Amygdala (tissue), 56 donors: ENCODE measurements around the gene CTCFL.
"Not testable (repeated sequence)": the region's sequence is repeated elsewhere in the genome, so short reads cannot be mapped to it uniquely, and the experiment has no call there.

Source experiments
- DNase-seq, 56 donors: peaks; one replicate each; lab custom pipeline; 2025; lab: John Stamatoyannopoulos, UW

CTCFL gene

GRCh38 chr20:57511709-57512108 is 13.2 kb downstream of the CTCFL start:
- DNase-seq = not testable (repeated sequence)

DNA sequence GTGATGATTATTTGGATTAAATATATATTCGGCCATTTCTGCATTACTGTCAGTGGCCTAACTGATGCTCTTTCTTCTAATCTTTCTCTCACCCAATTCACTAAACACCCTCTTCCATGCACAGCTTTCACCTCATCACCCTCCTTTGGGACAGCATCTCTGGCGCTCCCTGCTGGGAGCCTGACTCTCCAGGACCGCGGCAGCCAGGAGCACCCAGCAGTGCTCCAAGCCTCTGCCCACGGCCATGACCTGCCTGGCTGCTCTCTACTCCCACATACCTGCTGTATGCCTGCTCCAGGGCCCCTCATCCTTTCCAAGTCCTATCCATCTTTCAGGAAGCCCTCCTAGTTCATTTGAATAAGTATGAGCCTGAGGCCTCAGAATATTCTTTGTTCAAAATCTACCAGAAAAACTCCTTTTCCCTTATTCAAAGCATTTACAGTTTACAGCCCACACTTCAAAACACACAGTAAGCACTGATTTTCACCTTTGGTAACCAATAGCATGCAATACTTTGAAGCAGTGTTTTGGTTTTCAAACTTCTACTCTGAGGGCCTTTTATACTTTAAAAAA is 15.2 kb downstream of the CTCFL start:
- no peak for DNase-seq

GRCh38 chr20:57508831-57509230 is 16.1 kb downstream of the CTCFL start:
- DNase-seq = no peak

GRCh38 chr20:57508381-57508780 is 16.6 kb downstream of the CTCFL start:
- DNase-seq = no peak

DNA sequence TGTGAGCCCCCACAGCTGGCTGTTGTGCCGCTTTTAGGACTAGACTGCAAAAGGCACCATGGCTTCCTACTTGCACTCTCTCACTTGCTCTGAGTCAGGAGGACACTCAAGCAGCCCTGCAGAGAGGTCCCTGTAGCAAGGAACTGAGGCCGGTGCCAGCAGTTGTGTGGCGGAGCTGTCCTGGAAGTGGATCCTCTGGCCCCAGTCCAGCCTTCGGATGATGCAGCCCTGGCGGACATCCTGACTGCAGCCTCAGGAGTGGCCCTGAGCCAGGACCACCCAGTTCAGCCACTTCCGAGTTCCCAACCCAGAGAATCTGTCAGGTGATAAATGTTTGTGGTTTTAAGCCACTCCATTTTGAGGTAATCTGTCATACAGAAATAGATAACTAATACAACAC is 17.5 kb downstream of the CTCFL start:
- DNase-seq = peak in 4 of 56 donors; percentile 3 to 50 (median 18)

DNA sequence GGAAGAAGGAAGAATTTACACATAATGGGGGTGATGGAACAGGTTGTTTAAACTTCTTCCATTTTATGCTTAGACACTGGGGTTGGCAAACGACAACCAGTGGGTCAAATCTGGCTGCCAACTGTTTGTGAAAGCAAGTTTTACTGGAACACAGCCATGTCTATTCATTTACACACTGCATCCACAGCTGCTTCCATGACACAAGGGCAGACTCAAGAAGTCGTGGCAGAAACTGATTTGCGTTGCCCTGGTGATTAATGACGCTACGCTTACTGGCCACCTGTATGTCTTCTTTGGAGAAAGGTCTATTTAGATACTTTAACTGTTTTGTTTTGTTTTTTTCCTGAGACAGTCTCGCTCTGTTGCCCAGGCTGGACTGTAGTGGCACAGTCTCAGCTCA is 19.0 kb downstream of the CTCFL start:
- DNase-seq = no peak

- DNase-seq = no peak
These were observed 20.5 kb downstream of the CTCFL start for GRCh38 chr20:57504411-57504810.

DNA sequence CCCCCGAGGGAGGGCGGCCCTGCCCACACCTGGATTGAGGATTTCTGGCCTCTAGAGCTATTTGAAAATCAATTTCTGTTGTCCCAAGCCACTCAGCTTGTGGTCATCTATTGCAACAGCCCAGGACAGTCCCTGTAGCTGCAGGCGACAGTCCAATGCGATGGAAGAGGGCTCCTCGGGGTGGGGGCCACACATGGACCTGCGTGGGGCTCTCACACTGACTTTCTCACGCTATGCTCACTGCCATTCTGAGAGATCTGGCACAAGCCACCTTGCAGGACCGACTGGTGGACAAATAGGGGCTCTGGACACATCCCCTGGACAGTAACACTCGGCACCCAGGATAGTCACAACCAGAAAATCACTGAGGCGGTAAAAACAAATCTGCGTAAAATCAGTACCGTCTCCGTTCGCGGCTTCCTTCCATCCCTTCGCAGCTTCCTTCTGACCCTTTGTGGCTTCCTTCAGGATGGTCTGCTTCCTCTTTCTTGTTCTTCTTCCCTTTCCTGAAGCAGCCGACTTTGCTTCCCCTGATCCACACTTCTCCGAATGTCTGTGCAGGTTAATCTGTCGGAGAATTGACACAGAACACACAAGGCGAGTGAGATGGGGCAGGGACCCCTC is 21.8 kb downstream of the CTCFL start:
- DNase-seq = peak in 3 of 56 donors; percentile 10 to 35 (median 29)

GRCh38 chr20:57502336-57502700 is 22.6 kb downstream of the CTCFL start:
- DNase-seq = no peak

DNA sequence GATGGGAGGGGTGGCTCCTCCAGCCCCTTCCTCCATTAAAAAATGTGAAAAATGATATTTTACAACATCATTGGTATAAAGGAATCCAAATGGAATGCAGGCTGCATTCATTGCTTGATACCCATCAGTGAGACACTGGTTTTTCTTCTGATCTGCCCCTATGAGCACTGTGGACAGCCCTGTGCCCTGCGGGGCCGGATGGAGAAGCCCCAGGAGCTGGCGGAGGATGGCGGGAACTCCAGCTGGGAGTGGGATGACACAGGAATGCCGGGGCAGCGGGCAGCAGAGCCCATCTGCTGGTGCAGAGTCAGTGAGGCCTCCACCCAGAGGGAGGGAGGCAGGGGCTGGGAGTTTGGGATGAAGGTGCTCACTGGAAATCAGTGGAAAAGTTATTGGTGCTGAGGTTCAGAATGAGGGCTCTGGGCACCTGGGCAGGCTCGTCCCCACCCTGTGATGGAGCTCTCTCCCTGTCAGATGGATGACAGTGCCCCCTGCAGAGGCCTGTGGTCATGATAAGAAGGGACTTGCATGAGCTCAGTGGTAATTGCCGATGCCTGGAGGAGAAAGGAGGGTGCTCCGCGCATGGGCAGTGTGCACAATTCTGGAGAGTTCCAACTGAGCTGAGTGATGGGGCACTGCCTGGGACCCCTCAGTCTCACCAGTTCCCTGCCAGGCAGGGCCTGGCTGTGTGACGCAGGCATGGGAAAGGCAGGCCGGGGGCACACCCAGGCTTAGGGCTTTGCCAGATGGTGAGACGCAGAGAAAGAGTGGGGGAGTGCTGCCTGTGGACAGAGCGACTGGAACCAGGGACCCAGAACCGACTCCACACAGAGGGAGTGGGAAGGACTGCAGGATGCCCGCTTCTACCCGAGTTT is 23.2 kb downstream of the CTCFL start:
- no peak for DNase-seq

GRCh38 chr20:57500962-57501361 is 24.0 kb downstream of the CTCFL start:
- DNase-seq = no peak

GRCh38 chr20:57500235-57500634 is 24.7 kb downstream of the CTCFL start:
- DNase-seq = no peak

DNA sequence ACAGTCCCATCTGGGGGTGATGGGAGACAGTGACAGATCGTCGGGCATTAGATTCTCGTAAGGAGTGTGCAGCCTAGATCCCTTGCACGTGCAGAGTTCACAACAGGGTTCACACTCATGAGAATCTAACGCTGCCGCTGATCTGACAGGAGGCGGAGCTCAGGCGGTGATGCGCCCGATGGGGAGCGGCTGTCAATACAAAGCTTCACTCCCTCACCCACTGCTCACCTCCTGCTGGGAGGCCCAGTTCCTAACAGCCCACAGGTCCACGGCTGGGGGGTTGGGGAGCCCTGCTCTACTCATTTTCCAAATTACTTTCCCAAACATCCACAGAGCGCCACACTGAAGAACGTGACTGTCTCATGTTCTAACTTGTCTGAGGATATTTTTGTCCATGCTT is 25.3 kb downstream of the CTCFL start:
- no peak for DNase-seq

DNA sequence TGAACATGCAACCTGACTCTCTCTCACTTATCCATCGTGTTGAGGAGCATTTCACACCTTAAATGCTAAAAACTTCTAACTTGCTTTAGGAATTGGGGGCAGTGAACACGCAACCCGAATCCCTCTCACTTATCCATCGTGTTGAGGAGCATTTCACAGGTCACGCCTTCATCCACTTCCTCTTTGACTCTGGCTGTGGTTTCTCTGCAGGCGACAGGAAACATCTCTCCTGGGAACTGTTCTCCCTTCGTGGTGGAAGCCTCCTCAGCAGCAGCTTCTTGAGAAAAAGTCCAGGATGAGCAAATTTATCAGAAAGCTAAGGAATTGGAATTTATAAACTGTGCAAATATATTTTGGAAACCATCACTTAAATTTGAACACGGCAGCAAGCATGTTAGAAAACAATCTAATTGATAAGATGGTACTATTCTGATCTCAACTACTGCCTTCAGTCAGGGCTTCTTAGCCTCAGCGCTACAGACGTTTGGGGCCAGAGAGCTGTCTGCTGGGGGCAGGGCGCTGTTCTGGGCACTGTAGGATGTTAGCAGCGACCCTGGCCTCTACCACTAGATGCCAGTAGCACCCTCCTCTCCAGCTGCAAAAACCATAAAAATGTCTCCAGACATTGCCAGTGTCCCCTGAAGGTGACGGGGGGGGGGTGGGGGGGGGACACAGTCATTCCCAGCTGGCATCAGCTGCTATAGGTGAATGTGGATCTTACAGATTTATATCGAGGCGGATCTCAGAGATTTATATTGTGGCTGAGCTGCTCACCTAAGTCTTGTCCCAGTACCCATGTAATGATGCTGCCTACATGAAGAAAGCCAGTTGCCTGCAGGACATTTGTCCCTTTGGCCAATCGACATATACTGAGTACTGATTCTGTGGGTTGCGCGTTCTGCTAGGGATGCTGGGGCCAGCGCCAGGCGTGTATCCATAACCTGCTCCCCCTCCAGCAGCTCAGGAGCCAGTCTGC is 26.2 kb downstream of the CTCFL start:
- DNase-seq = peak in 6 of 56 donors; percentile 11 to 37 (median 18)

GRCh38 chr20:57496592-57496991 is 28.3 kb downstream of the CTCFL start:
- DNase-seq = no peak

DNA sequence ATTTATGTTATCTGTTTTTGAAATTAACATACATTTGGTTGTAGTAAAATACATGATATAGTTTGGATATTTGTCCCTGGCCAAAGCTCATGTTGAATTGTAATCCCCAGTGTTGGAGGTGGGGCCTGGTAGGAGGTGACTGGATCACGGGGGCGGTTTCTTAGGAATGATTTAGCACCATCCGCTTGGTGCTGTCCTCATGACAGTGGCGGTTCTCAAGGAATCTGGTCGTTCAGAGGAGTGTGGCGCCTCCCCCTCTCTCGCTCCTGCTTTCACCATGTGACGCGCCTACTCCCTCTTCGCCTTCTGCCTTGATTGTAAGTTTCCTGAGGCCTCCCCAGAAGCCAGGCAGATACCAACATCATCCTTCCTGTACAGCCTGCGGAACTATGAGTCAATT is 29.0 kb downstream of the CTCFL start:
- no peak for DNase-seq

GRCh38 chr20:57493091-57493615 is 31.8 kb downstream of the CTCFL start:
- DNase-seq = no peak

DNA sequence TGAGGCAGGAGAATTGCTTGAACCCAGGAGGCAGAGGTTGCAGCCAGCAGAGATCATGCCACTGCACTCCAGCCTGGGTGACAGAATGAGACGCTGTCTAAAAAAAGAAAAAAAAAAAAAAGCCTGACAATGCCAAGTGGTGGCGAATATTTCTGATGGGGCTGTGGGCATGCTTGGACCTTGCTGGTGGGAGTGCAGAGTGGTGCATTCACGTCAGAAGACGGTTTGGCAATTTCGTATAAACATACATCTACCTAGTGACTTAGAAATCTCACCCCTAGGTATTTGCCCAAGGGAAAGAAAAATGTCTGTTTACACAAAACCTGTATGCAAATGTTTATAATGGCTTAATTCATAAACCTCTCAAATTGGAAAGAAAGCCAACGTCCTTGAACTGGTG is 33.6 kb downstream of the CTCFL start:
- DNase-seq = no peak

- DNase-seq = not testable (repeated sequence)
These were observed 36.7 kb downstream of the CTCFL start for GRCh38 chr20:57488277-57488676.

GRCh38 chr20:57485770-57486169 is 39.2 kb downstream of the CTCFL start:
- no peak for DNase-seq
